Testis (tissue), 2 donors: ENCODE results near the gene KCP.

Experiments used
- CTCF ChIP-seq, 3 experiments: fragments of 450-650 bp in 2 of 3; fragments of 200-600 bp in 1 of 3; sonication (generic) in 1 of 3; IDR thresholded peaks; one replicate each; pipeline ENCODE4 v1.5.1; 2016 to 2019; ENCODE audit warnings: antibody characterized with exemption in 3 of 3, mild to moderate bottlenecking in 2 of 3, moderate library complexity in 1 of 3
- POLR2A ChIP-seq: fragments of 450-650 bp; IDR thresholded peaks from one replicate; pipeline ENCODE4 v1.6.1; 2017; ENCODE audit warnings: antibody characterized with exemption, mild to moderate bottlenecking, moderate library complexity

GRCh38 chr7:128827248-128827958, 83.1 kb downstream of the KCP start:
- no peak for TF ChIP-seq CTCF (IDR thresholded peaks at IDR 0.05)
- no peak for TF ChIP-seq POLR2A
